Mucosa of descending colon (tissue), 3 donors: ENCODE measurements around the gene IFNAR1. TPM values are rescaled to one million over a fixed set of nuclear protein-coding genes. Genes with fewer than 3 reads are reported as not detected.

Experiments
- ATAC-seq: fragments of 200-7000 bp; cut with Tn5 transposase; one replicate; pipeline ENCODE4 v1.9.1; 2020; ENCODE audit warnings: mild to moderate bottlenecking, moderate library complexity
- DNase-seq, 3 donors: peaks; one replicate each; pipeline ENCODE4 v3.0.0-alpha.2; 2020
- H3K36me3 ChIP-seq: fragments of 200-600 bp; one replicate; pipeline ENCODE4 v1.8.0; 2021; ENCODE audit warnings: low read depth, mild to moderate bottlenecking
- H3K4me1 ChIP-seq: fragments of 200-600 bp; one replicate; pipeline ENCODE4 v1.8.0; 2021; ENCODE audit warnings: low read depth, mild to moderate bottlenecking
- H3K4me3 ChIP-seq: fragments of 200-600 bp; one replicate; pipeline ENCODE4 v1.8.0; 2021; ENCODE audit warnings: mild to moderate bottlenecking
- H3K9me3 ChIP-seq: fragments of 200-600 bp; one replicate; pipeline ENCODE4 v1.8.0; 2021; ENCODE audit warnings: mild to moderate bottlenecking
- CTCF ChIP-seq: fragments of 200-600 bp; IDR thresholded peaks from one replicate; pipeline ENCODE4 v1.8.0; 2022; ENCODE audit warnings: antibody characterized with exemption, mild to moderate bottlenecking
- intact Hi-C, 2 donors: fragments of 100-400 bp; cut with DNase I in 1 of 2; cut with micrococcal nuclease in 1 of 2; formaldehyde crosslinking; loops; one replicate each; pipeline versions ENCODE4 v1.11.0 to v1.11.1; 2022; cut with DNase I, micrococcal nuclease
- total RNA-seq, 3 donors: library from RNA; stranded (reverse); fragmentation: NEBNext Ultra II Directional in 2 of 3; extraction: Animal tissue kit (Norgen Biotek cat#: 25700) in 2 of 3; gene quantifications; one replicate each; pipeline versions ENCODE4 v1.2.1 to v1.2.4, GENCODE V29; 2021 to 2023
- donor health status: DM: no; HTN: no; CAD: no; lungs with moderate emphysema.
- donor health status: DM: no; HTN: no; CAD: no.
- donor health status: DM: no; HTN: yes; CAD: no.

The IFNAR1 gene
- total RNA-seq, 3 donors from 2014 or later = 41.9 to 49.5 (median 43.3) TPM

GRCh38 chr21:33292724-33293123, 32.0 kb upstream of the IFNAR1 start:
- no peak for TF ChIP-seq CTCF
- ATAC-seq (no peak), DNase-seq (peak in 1 of 3 donors; percentile 33)
- H3K4me1 ChIP-seq = no peaks in the 10 kb centered on the region
- no peaks in the 10 kb centered on the region for H3K9me3 ChIP-seq
- intact Hi-C loops = no loop called here
- no peaks in the 10 kb centered on the region for H3K36me3 ChIP-seq
- no peak overlapping the region for H3K4me3 ChIP-seq

- DNase-seq (peak in 1 of 3 donors; percentile 15), ATAC-seq (no peak)
- Histone ChIP-seq H3K4me3 (no peak overlapping the region), H3K9me3 (no peaks in the 10 kb centered on the region), H3K4me1 (no peaks in the 10 kb centered on the region), H3K36me3 (no peaks in the 10 kb centered on the region)
- no peak for TF ChIP-seq CTCF
- intact Hi-C loops = no loop called here
Measured at GRCh38 chr21:33293136-33293535, 31.6 kb upstream of the IFNAR1 start.

GRCh38 chr21:33293811-33294216, 31.0 kb upstream of the IFNAR1 start:
- H3K4me1 ChIP-seq = no peaks in the 10 kb centered on the region
- no peak for TF ChIP-seq CTCF
- no peaks in the 10 kb centered on the region for H3K9me3 ChIP-seq
- ATAC-seq = no peak
- H3K36me3 ChIP-seq = no peaks in the 10 kb centered on the region
- DNase-seq = peak in 1 of 3 donors; percentile 17
- no peak overlapping the region for H3K4me3 ChIP-seq
- intact Hi-C loops = no loop called here

GRCh38 chr21:33296156-33296555, 28.6 kb upstream of the IFNAR1 start:
- Histone ChIP-seq H3K4me3 (no peak overlapping the region), H3K9me3 (no peaks in the 10 kb centered on the region), H3K4me1 (peaks cover 14% of the 10 kb centered on the region), H3K36me3 (no peaks in the 10 kb centered on the region)
- intact Hi-C loops = no loop called here
- ATAC-seq = no peak
- no peak for TF ChIP-seq CTCF
- DNase-seq = peak in 1 of 3 donors; percentile 38

- Histone ChIP-seq H3K9me3 (no peaks in the 10 kb centered on the region), H3K36me3 (no peaks in the 10 kb centered on the region), H3K4me3 (no peak overlapping the region), H3K4me1 (peaks cover 25% of the 10 kb centered on the region)
- no peak for TF ChIP-seq CTCF
- intact Hi-C loops = no loop called here
- ATAC-seq = peak; percentile 72
- peak in 1 of 3 donors; percentile 54 for DNase-seq
Measured at GRCh38 chr21:33299181-33299752, 25.5 kb upstream of the IFNAR1 start.
